Epithelial cell of proximal tubule (primary cell): ENCODE data around the gene GPC3. TPM values are rescaled to one million over a fixed set of nuclear protein-coding genes. Genes with fewer than 3 reads are reported as not detected.
"Not testable (repeated sequence)": the region's sequence is repeated elsewhere in the genome, so short reads cannot be mapped to it uniquely, and the experiment has no call there.

Experiments
- DNase-seq: peaks from one replicate; pipeline ENCODE4 v3.0.0-alpha.2; 2011; ENCODE audit warnings: low read depth
- H3K4me3 ChIP-seq: 2 replicates; pipeline ENCODE4 v1.5.1; 2011; ENCODE audit warnings: low read depth, mild to moderate bottlenecking, low read length
- total RNA-seq: library from RNA; depleted of rRNA; stranded (reverse); fragments of >200 nt; gene quantifications from 2 replicates; pipeline ENCODE4 v1.2.3, GENCODE V29; 2015
- TF ChIP-seq, protein P1 (sequence below): conservative IDR thresholded peaks from 2 replicates; pipeline ENCODE4 v1.5.1; 2012; ENCODE audit warnings: low read depth, mild to moderate bottlenecking, low read length

Gene GPC3
- total RNA-seq, 1 donor from 2014 or later, result 3.3 TPM

GRCh38 chrX:134020910-134021309 is 35.5 kb upstream of the GPC3 start:
- DNase-seq, result no peak
- TF ChIP-seq, protein P1, sequence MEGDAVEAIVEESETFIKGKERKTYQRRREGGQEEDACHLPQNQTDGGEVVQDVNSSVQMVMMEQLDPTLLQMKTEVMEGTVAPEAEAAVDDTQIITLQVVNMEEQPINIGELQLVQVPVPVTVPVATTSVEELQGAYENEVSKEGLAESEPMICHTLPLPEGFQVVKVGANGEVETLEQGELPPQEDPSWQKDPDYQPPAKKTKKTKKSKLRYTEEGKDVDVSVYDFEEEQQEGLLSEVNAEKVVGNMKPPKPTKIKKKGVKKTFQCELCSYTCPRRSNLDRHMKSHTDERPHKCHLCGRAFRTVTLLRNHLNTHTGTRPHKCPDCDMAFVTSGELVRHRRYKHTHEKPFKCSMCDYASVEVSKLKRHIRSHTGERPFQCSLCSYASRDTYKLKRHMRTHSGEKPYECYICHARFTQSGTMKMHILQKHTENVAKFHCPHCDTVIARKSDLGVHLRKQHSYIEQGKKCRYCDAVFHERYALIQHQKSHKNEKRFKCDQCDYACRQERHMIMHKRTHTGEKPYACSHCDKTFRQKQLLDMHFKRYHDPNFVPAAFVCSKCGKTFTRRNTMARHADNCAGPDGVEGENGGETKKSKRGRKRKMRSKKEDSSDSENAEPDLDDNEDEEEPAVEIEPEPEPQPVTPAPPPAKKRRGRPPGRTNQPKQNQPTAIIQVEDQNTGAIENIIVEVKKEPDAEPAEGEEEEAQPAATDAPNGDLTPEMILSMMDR, result peak; percentile 42

GRCh38 chrX:134019567-134020206 is 34.3 kb upstream of the GPC3 start:
- no peak overlapping the region for H3K4me3 ChIP-seq
- no peak for DNase-seq
- TF ChIP-seq, protein P1, result no peak

More at GRCh38 chrX:134020910-134021309, 35.5 kb upstream of the GPC3 start:
- no peak overlapping the region for H3K4me3 ChIP-seq

- not testable (repeated sequence) for DNase-seq, H3K4me3 ChIP-seq
These were observed 30.9 kb upstream of the GPC3 start for GRCh38 chrX:134016309-134016708.

- not testable (repeated sequence) for H3K4me3 ChIP-seq
These were observed 30.1 kb upstream of the GPC3 start for GRCh38 chrX:134015510-134015909.

GRCh38 chrX:134013524-134013923 is 28.1 kb upstream of the GPC3 start:
- TF ChIP-seq, protein P1, result no peak
- no peak for DNase-seq
- no peak overlapping the region for H3K4me3 ChIP-seq

More at GRCh38 chrX:134015510-134015909, 30.1 kb upstream of the GPC3 start:
- not testable (repeated sequence) for DNase-seq

DNA sequence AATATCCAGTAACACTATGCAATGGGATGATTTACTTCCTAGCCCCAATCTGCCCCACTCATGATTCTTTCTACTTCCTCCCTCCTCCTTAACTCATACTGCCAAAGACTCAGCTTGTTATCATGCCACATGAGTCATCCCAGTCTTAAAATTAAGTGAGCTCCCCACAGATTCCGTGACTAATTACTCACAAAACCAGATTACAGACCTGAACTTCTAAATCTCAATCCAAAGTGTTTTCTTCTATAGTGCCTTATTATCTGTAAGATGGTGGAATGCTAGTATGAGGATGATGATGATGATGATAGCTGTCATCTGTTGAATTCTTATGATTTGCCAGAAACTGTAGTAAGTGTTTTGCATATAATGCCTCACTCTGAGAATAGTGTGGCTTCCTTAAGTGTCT is 27.7 kb upstream of the GPC3 start:
- H3K4me3 ChIP-seq, result no peak overlapping the region
- DNase-seq, result no peak
- TF ChIP-seq, protein P1, result no peak

DNA sequence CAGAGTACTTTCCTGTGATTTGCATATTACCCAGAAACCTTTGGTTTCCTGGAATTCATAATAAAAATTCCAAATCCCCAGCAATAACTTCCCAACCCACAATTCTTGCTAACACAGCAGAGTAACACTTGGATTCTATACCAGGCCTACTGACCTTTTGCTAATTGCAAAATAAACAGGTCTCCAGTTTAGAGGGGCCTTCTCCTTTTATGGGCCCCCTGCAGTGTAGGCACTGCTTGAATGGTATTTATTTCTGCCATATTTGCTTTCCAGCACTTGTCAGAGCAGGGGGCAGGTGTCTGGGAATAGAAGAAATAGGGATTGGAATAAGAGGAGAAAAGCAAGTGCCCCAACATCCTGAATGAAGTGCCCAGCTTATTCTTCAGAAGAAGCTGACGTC is 25.3 kb upstream of the GPC3 start:
- DNase-seq, result no peak
- TF ChIP-seq, protein P1, result no peak
- H3K4me3 ChIP-seq, result no peak overlapping the region

DNA sequence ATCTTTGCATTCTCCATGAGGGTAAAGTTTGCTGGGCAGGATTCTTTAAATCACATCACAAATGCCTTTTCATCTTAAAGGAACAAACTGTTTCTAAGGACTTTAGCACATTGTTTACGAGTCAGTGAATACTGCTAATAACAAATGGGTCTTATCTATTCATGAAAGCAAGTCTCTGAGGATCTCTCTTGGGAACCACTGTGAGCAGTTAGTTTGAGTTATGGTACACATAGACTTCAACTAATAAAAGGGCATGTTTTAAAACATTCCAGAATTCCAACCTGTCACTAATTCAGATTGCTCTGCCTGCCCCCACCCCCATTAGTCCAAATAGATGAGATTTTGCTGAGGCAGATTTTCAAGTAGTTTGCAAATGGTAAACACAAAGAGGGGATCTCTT is 22.3 kb upstream of the GPC3 start:
- TF ChIP-seq, protein P1, result no peak
- no peak for DNase-seq
- no peak overlapping the region for H3K4me3 ChIP-seq
